ENCODE data around the gene PERP.

DNA sequence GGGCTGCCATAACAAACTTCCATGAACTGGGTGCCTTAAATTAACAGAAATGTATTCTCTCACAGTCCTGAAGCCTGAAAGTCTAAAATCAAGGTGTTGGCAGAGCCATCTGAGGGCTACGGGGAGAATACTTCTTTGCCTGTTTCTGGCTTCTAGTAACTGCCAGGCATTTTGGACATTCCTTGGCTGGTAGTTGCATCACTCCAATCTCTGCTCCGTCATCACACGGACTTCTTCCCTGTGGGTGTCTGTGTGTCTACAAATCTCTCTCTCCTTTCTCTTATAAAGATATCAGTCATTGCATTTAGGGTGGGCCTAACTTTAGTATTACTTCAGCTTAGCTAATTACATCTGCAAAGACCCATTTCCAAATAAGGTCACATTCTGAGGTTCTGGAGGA, 20.9 kb upstream of the PERP start:
- TF ChIP-seq, protein P1, sequence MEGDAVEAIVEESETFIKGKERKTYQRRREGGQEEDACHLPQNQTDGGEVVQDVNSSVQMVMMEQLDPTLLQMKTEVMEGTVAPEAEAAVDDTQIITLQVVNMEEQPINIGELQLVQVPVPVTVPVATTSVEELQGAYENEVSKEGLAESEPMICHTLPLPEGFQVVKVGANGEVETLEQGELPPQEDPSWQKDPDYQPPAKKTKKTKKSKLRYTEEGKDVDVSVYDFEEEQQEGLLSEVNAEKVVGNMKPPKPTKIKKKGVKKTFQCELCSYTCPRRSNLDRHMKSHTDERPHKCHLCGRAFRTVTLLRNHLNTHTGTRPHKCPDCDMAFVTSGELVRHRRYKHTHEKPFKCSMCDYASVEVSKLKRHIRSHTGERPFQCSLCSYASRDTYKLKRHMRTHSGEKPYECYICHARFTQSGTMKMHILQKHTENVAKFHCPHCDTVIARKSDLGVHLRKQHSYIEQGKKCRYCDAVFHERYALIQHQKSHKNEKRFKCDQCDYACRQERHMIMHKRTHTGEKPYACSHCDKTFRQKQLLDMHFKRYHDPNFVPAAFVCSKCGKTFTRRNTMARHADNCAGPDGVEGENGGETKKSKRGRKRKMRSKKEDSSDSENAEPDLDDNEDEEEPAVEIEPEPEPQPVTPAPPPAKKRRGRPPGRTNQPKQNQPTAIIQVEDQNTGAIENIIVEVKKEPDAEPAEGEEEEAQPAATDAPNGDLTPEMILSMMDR (IDR thresholded peaks at IDR 0.05), result no peak
- no peak for TF ChIP-seq ZFX (IDR thresholded peaks at IDR 0.05; ENCODE audit: borderline replicate concordance)
